ENCODE results near the gene NUP160. TPM values are rescaled to one million over a fixed set of nuclear protein-coding genes. Genes with fewer than 3 reads are reported as not detected.
"Not testable (repeated sequence)": the region's sequence is repeated elsewhere in the genome, so short reads cannot be mapped to it uniquely, and the experiment has no call there.

NUP160 gene
- polyA plus RNA-seq, 3 donors = 10.0 to 15.3 (median 13.3) TPM

- WGBS, 3 donors = 0 to 1% (median 0%) methylated on average over 48 to 65 of the region's 65 CpGs
- H3K27ac ChIP-seq (ENCODE audit: low read depth, low read length) = peak overlapping the region; percentile 96
Measured at GRCh38 chr11:47766509-47767227, 81.5 kb downstream of the NUP160 start.

GRCh38 chr11:47765086-47765485 lies 83.1 kb downstream of the NUP160 start:
- no peak overlapping the region for H3K27ac ChIP-seq (ENCODE audit: low read depth, low read length)
- 61 to 67% (median 63%) methylated on average over 2 of the region's 2 CpGs for WGBS, 3 donors

- WGBS, 3 donors = 89 to 93% (median 92%) methylated on average over 11 of the region's 11 CpGs
- not testable (repeated sequence) for H3K27ac ChIP-seq (ENCODE audit: low read depth, low read length)
Measured at GRCh38 chr11:47759291-47759690, 88.9 kb downstream of the NUP160 start.

GRCh38 chr11:47756208-47756607 lies 91.9 kb downstream of the NUP160 start:
- no peak overlapping the region for H3K27ac ChIP-seq (ENCODE audit: low read depth, low read length)
- 79 to 96% (median 95%) methylated on average over 4 of the region's 4 CpGs for WGBS, 3 donors

GRCh38 chr11:47750725-47751124 lies 97.4 kb downstream of the NUP160 start:
- H3K27ac ChIP-seq (ENCODE audit: low read depth, low read length) = no peak overlapping the region
- WGBS, 3 donors = 84 to 90% (median 89%) methylated on average over 5 of the region's 5 CpGs

- not testable (repeated sequence) for H3K27ac ChIP-seq (ENCODE audit: low read depth, low read length)
- WGBS, 3 donors = 93 to 96% (median 96%) methylated on average over 7 of the region's 7 CpGs
Measured at GRCh38 chr11:47742494-47742893, 105.7 kb downstream of the NUP160 start.

GRCh38 chr11:47737817-47738216 lies 110.3 kb downstream of the NUP160 start:
- H3K27ac ChIP-seq (ENCODE audit: low read depth, low read length) = not testable (repeated sequence)

GRCh38 chr11:47732271-47732670 lies 115.9 kb downstream of the NUP160 start:
- H3K27ac ChIP-seq (ENCODE audit: low read depth, low read length) = no peak overlapping the region
- 81 to 88% (median 87%) methylated on average over 10 of the region's 10 CpGs for WGBS, 3 donors

More at GRCh38 chr11:47737817-47738216, 110.3 kb downstream of the NUP160 start:
- 65 to 81% (median 75%) methylated on average over 7 of the region's 7 CpGs for WGBS, 3 donors

GRCh38 chr11:47731475-47731874 lies 116.7 kb downstream of the NUP160 start:
- H3K27ac ChIP-seq (ENCODE audit: low read depth, low read length) = no peak overlapping the region
- WGBS, 3 donors = 42 to 79% (median 77%) methylated on average over 6 of the region's 6 CpGs

Other genes with a start within 250 kb of the NUP160 start
- 10 to 100 TPM; 22.6 to 72.4 (median 53.0) TPM for gene MTCH2, start 205.8 kb downstream of the NUP160 start, polyA plus RNA-seq
- under 1 TPM; 0.11 to 0.62 (median 0.52) TPM for gene AGBL2, start 133.0 kb downstream of the NUP160 start, polyA plus RNA-seq
- gene FNBP4, start 81.0 kb downstream of the NUP160 start, polyA plus RNA-seq = 10 to 100 TPM; 20.8 to 44.2 (median 35.8) TPM
- gene PTPRJ, start 132.2 kb upstream of the NUP160 start, polyA plus RNA-seq = 1 to 10 TPM; 2.8 to 3.7 (median 3.4) TPM